H1 (cell line): Measurements from ENCODE around the gene KLHL29.

Experiments
- BCL11A ChIP-seq, 2 experiments: IDR thresholded peaks; one replicate each; pipeline ENCODE4 v1.6.1; 2011; ENCODE audit warnings: low read depth in 2 of 2, low read length in 2 of 2, mild to moderate bottlenecking in 2 of 2
- BRCA1 ChIP-seq: IDR thresholded peaks from 2 replicates; pipeline ENCODE4 v1.6.1; 2012; ENCODE audit warnings: low read depth, low read length, improper control_type of control experiment
- CTCF ChIP-seq, 3 experiments: IDR thresholded peaks; 1 replicate in 2 of 3; 2 replicates in 1 of 3; pipeline versions ENCODE4 v1.5.1 to v1.6.1; 2011; ENCODE audit warnings: low read length in 3 of 3, mild to moderate bottlenecking in 3 of 3, inconsistent platforms in 2 of 3, low read depth in 1 of 3, moderate library complexity in 1 of 3; ENCODE audit not compliant: insufficient read depth in 1 of 3; ENCODE audit errors: control extremely low read depth in 1 of 3
- EZH2 ChIP-seq: fragments of 200-600 bp; sonication (generic); IDR thresholded peaks from 2 replicates; pipeline ENCODE4 v1.7.1; 2012; ENCODE audit warnings: low read depth, mild to moderate bottlenecking, moderate library complexity, low read length, inconsistent platforms; ENCODE audit not compliant: severe bottlenecking
- HDAC2 ChIP-seq, 2 experiments: fragments of 300-600 bp in 1 of 2; sonication (generic) in 1 of 2; IDR thresholded peaks; 2 replicates each; pipeline ENCODE4 v1.6.1; 2011 to 2012; ENCODE audit warnings: low read depth in 2 of 2, low read length in 2 of 2, mild to moderate bottlenecking in 2 of 2, moderate library complexity in 2 of 2, borderline replicate concordance in 1 of 2, inconsistent platforms in 1 of 2
- POLR2A ChIP-seq, 2 experiments: IDR thresholded peaks; 1 replicate in 1 of 2; 2 replicates in 1 of 2; pipeline ENCODE4 v1.6.1; 2011; ENCODE audit warnings: low read depth in 2 of 2, low read length in 2 of 2, mild to moderate bottlenecking in 2 of 2; ENCODE audit errors: control extremely low read depth in 1 of 2
- POLR2AphosphoS5 ChIP-seq: IDR thresholded peaks from 2 replicates; pipeline ENCODE4 v1.6.1; 2011; ENCODE audit warnings: low read depth, low read length
- RXRA ChIP-seq: IDR thresholded peaks from 2 replicates; pipeline ENCODE4 v1.6.1; 2011; ENCODE audit warnings: low read depth, mild to moderate bottlenecking, low read length, moderate library complexity; ENCODE audit not compliant: insufficient read depth
- SIN3A ChIP-seq, 2 experiments: IDR thresholded peaks in 1 of 2; conservative IDR thresholded peaks in 1 of 2; 2 replicates each; pipeline ENCODE4 v1.6.1; 2011 to 2012; ENCODE audit warnings: low read length in 2 of 2, improper control_type of control experiment in 1 of 2, low read depth in 1 of 2, mild to moderate bottlenecking in 1 of 2
- SIX5 ChIP-seq: IDR thresholded peaks from 2 replicates; pipeline ENCODE4 v1.6.1; 2011; ENCODE audit warnings: mild to moderate bottlenecking, low read depth, low read length
- SP1 ChIP-seq: IDR thresholded peaks from 2 replicates; pipeline ENCODE4 v1.6.1; 2011; ENCODE audit warnings: low read depth, low read length
- SRF ChIP-seq: IDR thresholded peaks from 2 replicates; pipeline ENCODE4 v1.6.1; 2011; ENCODE audit warnings: mild to moderate bottlenecking, low read depth, low read length, moderate library complexity
- TCF12 ChIP-seq: IDR thresholded peaks from 2 replicates; pipeline ENCODE4 v1.6.1; 2011; ENCODE audit warnings: low read depth, mild to moderate bottlenecking, low read length

- TF ChIP-seq SIX5 = no peak
- TF ChIP-seq HDAC2 (IDR thresholded peaks at IDR 0.05; ENCODE audit: borderline replicate concordance in 1 of 2, low read depth in 2 of 2, low read length in 2 of 2) = no peak
- no peak for TF ChIP-seq EZH2
- no peak for TF ChIP-seq BCL11A (IDR thresholded peaks at IDR 0.05; ENCODE audit: low read depth in 2 of 2, low read length in 2 of 2)
- TF ChIP-seq CTCF (IDR thresholded peaks at IDR 0.05; ENCODE audit: control extremely low read depth in 1 of 3, insufficient read depth in 1 of 3, low read depth in 1 of 3, low read length in 3 of 3) = no peak
- no peak for TF ChIP-seq POLR2AphosphoS5
- no peak for TF ChIP-seq RXRA
- no peak for TF ChIP-seq SRF
- TF ChIP-seq BRCA1 = no peak
- no peak for TF ChIP-seq POLR2A (IDR thresholded peaks at IDR 0.05; ENCODE audit: control extremely low read depth in 1 of 2, low read depth in 2 of 2, low read length in 2 of 2)
- TF ChIP-seq SP1 = no peak
- no peak for TF ChIP-seq TCF12
- TF ChIP-seq SIN3A (conservative IDR thresholded peaks at IDR 0.05 in 1 of 2, IDR thresholded peaks at IDR 0.05 in 1 of 2; ENCODE audit: low read depth in 1 of 2, low read length in 2 of 2) = no peak
Measured at GRCh38 chr2:23632386-23632785, 247.4 kb downstream of the KLHL29 start.
